Smooth muscle cell (in vitro differentiated cells): Measurements from ENCODE around the gene CNTN4. TPM values are rescaled to one million over a fixed set of nuclear protein-coding genes. Genes with fewer than 3 reads are reported as not detected.
A peak's percentile ranks its signal among the peaks of the same experiment; 100 is the strongest.

Experiments used
- DNase-seq: peaks from one replicate; lab custom pipeline; 2025; ENCODE audit not compliant: unreplicated experiment; lab: John Stamatoyannopoulos, UW
- H2AFZ ChIP-seq: fragments of 200-600 bp; sonication (generic); 2 replicates; pipeline ENCODE4 v1.6.0; 2016; ENCODE audit warnings: antibody characterized with exemption, low read depth, mild to moderate bottlenecking
- H3F3A ChIP-seq: fragments of 200-600 bp; sonication (generic); 2 replicates; pipeline ENCODE4 v1.6.0; 2017; ENCODE audit warnings: antibody characterized with exemption, low read depth
- H3K27ac ChIP-seq: fragments of 200-600 bp; sonication (generic); 2 replicates; pipeline ENCODE4 v1.5.1; 2016; ENCODE audit warnings: low read depth, mild to moderate bottlenecking
- H3K27me3 ChIP-seq: fragments of 200-600 bp; sonication (generic); 2 replicates; pipeline ENCODE4 v1.6.1; 2016; ENCODE audit warnings: low read depth, mild to moderate bottlenecking
- H3K36me3 ChIP-seq: fragments of 200-600 bp; sonication (generic); 2 replicates; pipeline ENCODE4 v1.5.1; 2016; ENCODE audit warnings: low read depth
- H3K4me1 ChIP-seq: fragments of 200-600 bp; sonication (generic); 2 replicates; pipeline ENCODE4 v1.5.1; 2016; ENCODE audit warnings: low read depth
- H3K4me2 ChIP-seq: fragments of 200-600 bp; sonication (generic); 2 replicates; pipeline ENCODE4 v1.6.0; 2016; ENCODE audit warnings: mild to moderate bottlenecking
- H3K4me3 ChIP-seq: fragments of 200-600 bp; sonication (generic); 2 replicates; pipeline ENCODE4 v1.5.1; 2016; ENCODE audit warnings: mild to moderate bottlenecking
- H3K79me2 ChIP-seq: fragments of 200-600 bp; sonication (generic); 2 replicates; pipeline ENCODE4 v1.6.0; 2016; ENCODE audit warnings: low read depth, mild to moderate bottlenecking
- H3K9ac ChIP-seq: fragments of 200-600 bp; sonication (generic); 2 replicates; pipeline ENCODE4 v1.6.0; 2016; ENCODE audit warnings: low read depth
- H3K9me3 ChIP-seq: fragments of 200-600 bp; sonication (generic); replicated peaks from 2 replicates; pipeline ENCODE4 v1.5.1; 2016; ENCODE audit warnings: low read depth
- H4K20me1 ChIP-seq: fragments of 200-600 bp; sonication (generic); 2 replicates; pipeline ENCODE4 v1.6.0; 2016; ENCODE audit warnings: low read depth
- WGBS: methylation state at CpG from one replicate; pipeline ENCODE4 v1.1.7; 2016; ENCODE audit warnings: low lambda C conversion rate; 5-methylcytosine and 5-hydroxymethylcytosine counted together
- polyA plus RNA-seq: library from polyadenylated mRNA; unstranded; fragments of >200 nt; fragmentation: Nextera tagmentation; extraction: Ambion mirVana; gene quantifications from 2 replicates; pipeline ENCODE4 v1.2.1, GENCODE V29; 2016
- total RNA-seq: library from RNA; depleted of rRNA; stranded (reverse); fragments of >200 nt; gene quantifications from 2 replicates; pipeline ENCODE4 v1.2.3, GENCODE V29; 2014
- TF ChIP-seq, protein P1 (sequence below): fragments of 200-600 bp; sonication (generic); IDR thresholded peaks from 2 replicates; pipeline ENCODE4 v1.5.1; 2017; ENCODE audit warnings: borderline replicate concordance, mild to moderate bottlenecking, antibody characterized with exemption; ENCODE audit not compliant: insufficient read depth, poor library complexity, severe bottlenecking

Gene CNTN4
- total and polyA plus RNA-seq, 2 experiments from 2014 or later = 12.1 to 15.8 TPM

DNA sequence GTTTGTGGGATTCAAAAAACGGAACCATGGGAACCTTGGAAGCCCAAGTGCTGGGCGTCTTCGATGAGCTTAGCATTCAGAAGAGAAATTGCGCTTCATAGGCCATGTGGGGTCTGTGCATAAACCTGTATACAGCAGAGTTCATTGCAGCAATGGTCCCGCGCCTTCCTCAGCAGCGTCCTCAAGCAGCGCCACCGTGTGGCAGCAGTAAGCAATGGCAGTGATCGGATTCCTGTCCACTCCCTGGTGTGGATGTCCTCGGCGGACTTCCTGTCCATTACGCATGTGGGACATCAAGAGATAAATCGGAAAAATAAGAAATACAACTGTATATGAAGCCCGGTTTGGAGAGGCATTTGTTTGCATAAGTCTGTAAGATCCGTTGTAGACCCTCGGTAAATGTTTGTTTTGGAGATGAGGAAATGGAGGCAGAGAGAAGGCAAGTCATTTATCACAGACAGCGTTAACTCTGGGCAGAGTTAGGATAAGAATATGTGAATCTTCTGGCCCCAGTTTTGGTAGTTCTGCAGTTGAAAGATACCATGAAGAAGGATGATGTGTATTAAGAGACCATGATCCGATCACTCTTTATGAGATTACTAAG, 57.7 kb downstream of the CNTN4 start:
- Histone ChIP-seq H3K27me3 (no peaks in the 10 kb centered on the region), H3F3A (no peaks in the 10 kb centered on the region), H3K79me2 (no peaks in the 10 kb centered on the region), H3K4me2 (peak overlapping the region; percentile 78), H3K4me3 (no peak overlapping the region), H3K4me1 (no peaks in the 10 kb centered on the region), H2AFZ (peak overlapping the region; percentile 79), H3K9ac (no peak overlapping the region), H3K27ac (no peak overlapping the region), H3K9me3 (no peaks in the 10 kb centered on the region), H3K36me3 (no peaks in the 10 kb centered on the region), H4K20me1 (no peaks in the 10 kb centered on the region)
- DNase-seq = peak; percentile 2
- TF ChIP-seq, protein P1, sequence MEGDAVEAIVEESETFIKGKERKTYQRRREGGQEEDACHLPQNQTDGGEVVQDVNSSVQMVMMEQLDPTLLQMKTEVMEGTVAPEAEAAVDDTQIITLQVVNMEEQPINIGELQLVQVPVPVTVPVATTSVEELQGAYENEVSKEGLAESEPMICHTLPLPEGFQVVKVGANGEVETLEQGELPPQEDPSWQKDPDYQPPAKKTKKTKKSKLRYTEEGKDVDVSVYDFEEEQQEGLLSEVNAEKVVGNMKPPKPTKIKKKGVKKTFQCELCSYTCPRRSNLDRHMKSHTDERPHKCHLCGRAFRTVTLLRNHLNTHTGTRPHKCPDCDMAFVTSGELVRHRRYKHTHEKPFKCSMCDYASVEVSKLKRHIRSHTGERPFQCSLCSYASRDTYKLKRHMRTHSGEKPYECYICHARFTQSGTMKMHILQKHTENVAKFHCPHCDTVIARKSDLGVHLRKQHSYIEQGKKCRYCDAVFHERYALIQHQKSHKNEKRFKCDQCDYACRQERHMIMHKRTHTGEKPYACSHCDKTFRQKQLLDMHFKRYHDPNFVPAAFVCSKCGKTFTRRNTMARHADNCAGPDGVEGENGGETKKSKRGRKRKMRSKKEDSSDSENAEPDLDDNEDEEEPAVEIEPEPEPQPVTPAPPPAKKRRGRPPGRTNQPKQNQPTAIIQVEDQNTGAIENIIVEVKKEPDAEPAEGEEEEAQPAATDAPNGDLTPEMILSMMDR = peak; percentile 91
- 28% methylated on average over 19 of the region's 19 CpGs for WGBS

DNA sequence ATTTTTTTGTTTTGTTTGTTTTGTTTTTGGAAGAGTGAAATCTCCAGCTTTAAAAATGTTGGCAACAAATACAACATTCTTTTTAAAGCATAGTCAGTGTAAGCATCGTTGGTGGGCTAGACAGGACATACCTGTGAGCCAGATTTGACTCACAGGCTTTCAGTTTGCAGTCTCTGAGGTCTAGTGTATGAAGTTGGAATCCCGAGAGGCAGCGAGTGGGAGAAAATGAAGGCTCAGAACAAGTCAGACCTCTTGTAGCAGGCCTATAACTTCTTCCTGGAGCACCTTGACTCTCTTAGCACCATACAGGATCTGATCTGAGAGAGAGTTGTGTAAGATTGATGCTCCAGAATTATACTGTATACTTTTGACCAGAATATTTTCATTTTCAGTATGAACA, 60.2 kb downstream of the CNTN4 start:
- H3K27ac ChIP-seq = no peak overlapping the region
- no peak overlapping the region for H3K4me3 ChIP-seq
- 75% methylated on average over 3 of the region's 3 CpGs for WGBS
- H3K4me1 ChIP-seq = no peaks in the 10 kb centered on the region
- H3K9ac ChIP-seq = no peak overlapping the region
- H3K9me3 ChIP-seq = no peaks in the 10 kb centered on the region
- no peaks in the 10 kb centered on the region for H3K27me3 ChIP-seq
- DNase-seq = no peak
- H2AFZ ChIP-seq = no peak overlapping the region
- TF ChIP-seq, protein P1 = no peak
- no peaks in the 10 kb centered on the region for H4K20me1 ChIP-seq
- H3K79me2 ChIP-seq = no peaks in the 10 kb centered on the region
- no peaks in the 10 kb centered on the region for H3K36me3 ChIP-seq
- H3F3A ChIP-seq = no peaks in the 10 kb centered on the region
- H3K4me2 ChIP-seq = no peak overlapping the region

GRCh38 chr3:2166552-2166951, 67.9 kb downstream of the CNTN4 start:
- Histone ChIP-seq H3K9ac (no peak overlapping the region), H3K4me2 (no peak overlapping the region), H3K27me3 (no peaks in the 10 kb centered on the region), H3K36me3 (no peaks in the 10 kb centered on the region), H3K4me1 (no peaks in the 10 kb centered on the region), H3K79me2 (no peaks in the 10 kb centered on the region), H3K4me3 (no peak overlapping the region), H3F3A (no peaks in the 10 kb centered on the region), H3K9me3 (no peaks in the 10 kb centered on the region), H2AFZ (no peak overlapping the region), H4K20me1 (no peaks in the 10 kb centered on the region), H3K27ac (no peak overlapping the region)
- no peak for DNase-seq
- TF ChIP-seq, protein P1 = peak; percentile 36
- 40% methylated on average over 3 of the region's 3 CpGs for WGBS

- H3F3A ChIP-seq = no peaks in the 10 kb centered on the region
- TF ChIP-seq, protein P1 = no peak
- H3K27me3 ChIP-seq = no peaks in the 10 kb centered on the region
- WGBS = 90% methylated on average over 4 of the region's 4 CpGs
- H3K27ac ChIP-seq = no peak overlapping the region
- no peaks in the 10 kb centered on the region for H3K4me1 ChIP-seq
- no peak overlapping the region for H3K9ac ChIP-seq
- no peaks in the 10 kb centered on the region for H3K79me2 ChIP-seq
- no peak overlapping the region for H3K4me3 ChIP-seq
- H3K4me2 ChIP-seq = no peak overlapping the region
- H2AFZ ChIP-seq = no peak overlapping the region
- H3K9me3 ChIP-seq = no peaks in the 10 kb centered on the region
- no peak for DNase-seq
- H4K20me1 ChIP-seq = no peaks in the 10 kb centered on the region
- no peaks in the 10 kb centered on the region for H3K36me3 ChIP-seq
Observed at GRCh38 chr3:2172561-2173171, 74.0 kb downstream of the CNTN4 start.
